ENCODE data around the gene RPA1.

DNA sequence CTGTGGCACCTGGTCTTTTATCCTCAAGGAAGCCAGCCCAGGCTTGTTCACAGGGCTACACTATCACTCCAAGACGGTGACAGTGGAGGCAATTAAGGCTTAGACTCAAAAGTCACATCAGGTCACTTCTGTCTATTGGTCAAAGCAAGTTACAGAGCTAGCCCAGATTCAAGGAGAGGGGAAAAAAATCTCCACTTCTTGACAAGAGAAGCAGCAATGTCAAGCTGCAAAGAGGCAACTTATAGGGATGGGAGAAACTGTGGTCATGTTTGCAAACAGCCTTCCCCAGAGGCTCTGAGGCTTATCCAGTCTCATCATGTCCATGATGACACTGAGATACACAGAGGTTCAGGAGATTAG, 36.4 kb upstream of the RPA1 start:
- TF ChIP-seq, protein P1, sequence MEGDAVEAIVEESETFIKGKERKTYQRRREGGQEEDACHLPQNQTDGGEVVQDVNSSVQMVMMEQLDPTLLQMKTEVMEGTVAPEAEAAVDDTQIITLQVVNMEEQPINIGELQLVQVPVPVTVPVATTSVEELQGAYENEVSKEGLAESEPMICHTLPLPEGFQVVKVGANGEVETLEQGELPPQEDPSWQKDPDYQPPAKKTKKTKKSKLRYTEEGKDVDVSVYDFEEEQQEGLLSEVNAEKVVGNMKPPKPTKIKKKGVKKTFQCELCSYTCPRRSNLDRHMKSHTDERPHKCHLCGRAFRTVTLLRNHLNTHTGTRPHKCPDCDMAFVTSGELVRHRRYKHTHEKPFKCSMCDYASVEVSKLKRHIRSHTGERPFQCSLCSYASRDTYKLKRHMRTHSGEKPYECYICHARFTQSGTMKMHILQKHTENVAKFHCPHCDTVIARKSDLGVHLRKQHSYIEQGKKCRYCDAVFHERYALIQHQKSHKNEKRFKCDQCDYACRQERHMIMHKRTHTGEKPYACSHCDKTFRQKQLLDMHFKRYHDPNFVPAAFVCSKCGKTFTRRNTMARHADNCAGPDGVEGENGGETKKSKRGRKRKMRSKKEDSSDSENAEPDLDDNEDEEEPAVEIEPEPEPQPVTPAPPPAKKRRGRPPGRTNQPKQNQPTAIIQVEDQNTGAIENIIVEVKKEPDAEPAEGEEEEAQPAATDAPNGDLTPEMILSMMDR (IDR thresholded peaks at IDR 0.05; ENCODE audit: poor library complexity): no peak
- no peak for TF ChIP-seq EZH2 (IDR thresholded peaks at IDR 0.05; ENCODE audit: borderline replicate concordance)
- TF ChIP-seq EZH2phosphoT487 (IDR thresholded peaks at IDR 0.05; ENCODE audit: low read depth, severe bottlenecking, unreplicated experiment): no peak
